Muscle of arm (tissue), 12 donors: ENCODE results near the gene ANKRD66. TPM values are rescaled to one million over a fixed set of nuclear protein-coding genes. Genes with fewer than 3 reads are reported as not detected.

Source experiments
- DNase-seq: peaks from one replicate; pipeline ENCODE4 v3.0.0-alpha.2; 2013
- polyA plus RNA-seq, 12 donors: library from polyadenylated mRNA; unstranded; fragments of 120-200 nt; gene quantifications; one replicate each; pipeline ENCODE4 v1.2.1, GENCODE V29; 2013; ENCODE audit not compliant: insufficient read length in 12 of 12

ANKRD66 gene
- polyA plus RNA-seq, 12 donors = 0.26 to 3.1 (median 0.61) TPM; not detected in 2

- no peak for DNase-seq
Measured at GRCh38 chr6:46789434-46790354, 43.0 kb downstream of the ANKRD66 start.

DNA sequence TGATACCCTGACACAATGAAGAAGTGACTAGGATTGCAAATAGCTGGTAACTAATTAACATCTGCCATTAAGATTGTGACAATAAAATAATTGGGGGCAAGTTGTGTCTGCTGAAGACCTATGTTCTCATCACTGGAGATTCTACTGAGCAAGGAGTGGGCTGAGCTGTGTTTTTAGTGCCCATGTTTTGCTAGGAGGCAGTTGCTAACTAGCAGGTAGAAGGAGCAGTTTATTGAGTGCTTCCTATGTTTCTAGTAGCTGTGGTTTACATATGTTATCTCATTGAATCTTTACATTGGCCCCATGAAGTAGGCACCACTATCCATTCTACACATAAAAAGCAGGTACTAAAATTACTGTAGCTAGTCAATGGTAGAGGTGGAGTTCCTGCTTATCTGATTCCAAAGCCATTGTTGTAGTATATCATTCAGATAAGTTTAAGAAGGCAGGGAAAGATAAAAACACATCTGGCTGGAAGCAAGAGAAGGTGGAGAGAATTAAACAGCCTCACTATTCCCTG is 43.7 kb downstream of the ANKRD66 start:
- no peak for DNase-seq

- DNase-seq = no peak
Measured at GRCh38 chr6:46792635-46793034, 45.9 kb downstream of the ANKRD66 start.

GRCh38 chr6:46793138-46793537 is 46.4 kb downstream of the ANKRD66 start, which contains the start of gene MEP1A:
TSS of gene MEP1A (plus strand) at chr6:46793389. CDS start at chr6:46793399, 10 bp downstream.
- DNase-seq = no peak

GRCh38 chr6:46794068-46794467 is 47.3 kb downstream of the ANKRD66 start:
- no peak for DNase-seq

DNA sequence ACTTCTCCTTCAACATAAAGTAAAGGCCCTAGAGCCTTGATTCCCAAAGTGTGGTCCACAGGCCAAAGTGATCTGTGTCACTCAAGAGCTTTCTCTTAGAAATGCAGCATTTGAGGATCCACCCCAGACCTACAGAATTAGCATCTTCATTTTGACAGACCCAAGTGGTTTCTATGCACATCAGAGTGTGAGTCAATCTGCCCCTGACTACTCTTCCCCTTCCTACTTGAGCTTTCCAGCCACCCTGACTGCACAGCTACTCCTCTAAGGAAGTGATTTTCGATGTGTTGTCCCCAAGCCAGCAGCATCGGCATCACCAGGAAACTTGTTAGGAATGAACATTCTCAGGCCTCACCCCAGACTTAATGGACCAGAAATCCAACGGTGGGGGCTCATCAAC is 49.1 kb downstream of the ANKRD66 start:
- no peak for DNase-seq

- DNase-seq = no peak
Measured at GRCh38 chr6:46796848-46797580, 50.3 kb downstream of the ANKRD66 start.

GRCh38 chr6:46799657-46800056 is 52.9 kb downstream of the ANKRD66 start:
- DNase-seq = no peak

- DNase-seq = no peak
Measured at GRCh38 chr6:46808806-46809205, 62.1 kb downstream of the ANKRD66 start.

Other genes starting within 250 kb of the ANKRD66 start
- gene CYP39A1, start 94.1 kb upstream of the ANKRD66 start, polyA plus RNA-seq = 1 to 10 TPM in 10 of 12 donors, not detected in 2; 1.8 to 3.6 (median 2.3) TPM
- gene SLC25A27, start 94.0 kb upstream of the ANKRD66 start, polyA plus RNA-seq = 10 to 100 TPM in 10 of 12 donors, 1 to 10 TPM in 1, not detected in 1; 7.9 to 37.9 (median 21.3) TPM
- 1 to 10 TPM in 4 of 12 donors, under 1 TPM in 6, not detected in 2; 0.37 to 1.6 (median 0.80) TPM for gene TDRD6, start 59.0 kb upstream of the ANKRD66 start, polyA plus RNA-seq
- 1 to 10 TPM in 7 of 12 donors, under 1 TPM in 3, not detected in 2; 0.80 to 3.4 (median 1.3) TPM for gene PLA2G7, start 11.6 kb upstream of the ANKRD66 start, polyA plus RNA-seq
- gene MEP1A, start 46.5 kb downstream of the ANKRD66 start, polyA plus RNA-seq = 10 to 100 TPM in 1 of 12 donors, under 1 TPM in 1, not detected in 10; 0.45 to 66.0 TPM
- gene ADGRF5, start 175.0 kb downstream of the ANKRD66 start, polyA plus RNA-seq = 10 to 100 TPM in 11 of 12 donors, not detected in 1; 16.0 to 32.7 (median 26.6) TPM